ENCODE measurements around the gene CIITA.
"Not testable (repeated sequence)": the region's sequence is repeated elsewhere in the genome, so short reads cannot be mapped to it uniquely, and the experiment has no call there.

CIITA gene

DNA sequence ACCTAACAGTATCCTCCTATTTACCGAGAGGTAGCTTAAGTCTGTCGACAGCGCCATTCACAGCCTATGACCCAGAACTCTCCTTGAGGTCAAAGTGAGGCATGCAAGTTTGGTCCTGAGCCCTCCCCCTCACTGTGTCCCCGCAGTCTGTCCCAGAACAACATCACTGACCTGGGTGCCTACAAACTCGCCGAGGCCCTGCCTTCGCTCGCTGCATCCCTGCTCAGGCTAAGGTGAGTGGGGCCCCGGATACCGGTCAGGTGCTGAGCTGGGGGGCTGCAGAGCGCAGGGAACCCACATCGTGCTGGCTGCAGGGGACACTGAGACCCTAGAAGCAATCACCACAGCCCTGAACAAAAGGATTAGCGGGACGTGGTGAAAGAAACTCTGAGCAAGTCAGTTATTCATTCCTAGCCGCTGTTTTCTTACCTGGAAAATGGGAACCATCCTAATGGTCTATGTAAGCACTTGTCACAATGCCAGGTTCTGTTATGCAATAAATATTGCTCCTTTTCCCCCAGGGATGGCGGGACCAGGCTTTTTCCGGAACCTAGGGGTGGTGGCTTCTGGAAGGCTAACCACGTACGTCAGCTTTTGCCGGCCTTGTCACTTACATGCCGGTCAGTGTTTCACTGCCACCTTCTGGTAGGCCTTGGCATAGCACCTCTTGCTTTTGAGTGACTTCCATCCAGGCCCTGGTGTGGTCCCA, 41.4 kb downstream of the CIITA start:
- DNase-seq (ENCODE audit: low read depth) = peak; percentile 77

DNA sequence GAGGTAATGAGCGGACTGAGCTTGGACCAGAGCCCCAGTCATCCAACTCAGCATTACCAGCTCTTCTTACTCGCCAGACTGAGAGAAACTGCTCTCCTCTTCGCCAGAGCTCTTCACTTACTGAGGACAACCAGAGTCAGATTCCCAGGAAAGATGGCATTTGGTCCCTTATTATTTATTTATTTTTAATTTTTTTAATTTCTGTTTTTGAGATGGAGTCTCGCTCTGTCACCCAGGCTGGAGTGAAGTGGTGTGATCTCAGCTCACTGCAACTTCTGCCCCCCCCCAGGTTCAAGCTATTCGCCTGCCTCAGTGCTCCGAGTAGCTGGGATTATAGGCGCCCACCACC, 42.0 kb downstream of the CIITA start:
- no peak for DNase-seq (ENCODE audit: low read depth)

GRCh38 chr16:10920726-10921427, 43.9 kb downstream of the CIITA start:
- DNase-seq (ENCODE audit: low read depth) = no peak

DNA sequence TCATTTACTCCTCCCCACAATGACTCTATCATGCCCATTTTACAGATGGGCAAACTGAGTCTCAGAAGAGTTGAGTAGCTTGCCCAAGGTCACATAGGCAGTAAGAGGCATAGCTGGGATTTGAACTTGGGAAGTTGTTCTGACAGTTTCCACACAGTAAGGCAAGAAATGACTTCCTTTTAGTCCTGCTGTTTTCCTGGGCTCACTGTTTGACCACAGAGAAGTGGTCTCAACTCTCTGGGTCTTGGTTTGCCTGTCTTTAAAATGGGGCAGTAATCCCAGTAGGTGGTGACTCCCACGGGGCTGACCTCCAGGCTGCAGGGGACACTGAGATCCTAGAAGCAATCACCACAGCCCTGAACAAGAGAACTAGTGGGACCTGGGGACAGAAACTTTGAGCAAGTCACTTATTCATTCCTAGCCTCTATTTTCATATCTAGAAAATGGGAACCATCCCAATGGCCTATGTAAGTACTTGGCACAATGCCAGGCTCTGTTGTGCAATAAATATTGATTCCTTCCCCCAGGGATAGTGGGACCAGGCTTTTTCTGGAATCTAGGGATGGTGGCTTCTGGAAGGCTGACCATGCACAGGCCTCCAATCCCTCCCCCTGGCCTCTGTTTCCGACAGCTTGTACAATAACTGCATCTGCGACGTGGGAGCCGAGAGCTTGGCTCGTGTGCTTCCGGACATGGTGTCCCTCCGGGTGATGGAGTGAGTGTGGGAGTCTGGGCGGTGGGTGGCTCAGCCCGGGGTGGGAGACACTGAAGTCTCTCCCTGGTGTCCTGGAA, 44.7 kb downstream of the CIITA start:
- DNase-seq (ENCODE audit: low read depth) = no peak

DNA sequence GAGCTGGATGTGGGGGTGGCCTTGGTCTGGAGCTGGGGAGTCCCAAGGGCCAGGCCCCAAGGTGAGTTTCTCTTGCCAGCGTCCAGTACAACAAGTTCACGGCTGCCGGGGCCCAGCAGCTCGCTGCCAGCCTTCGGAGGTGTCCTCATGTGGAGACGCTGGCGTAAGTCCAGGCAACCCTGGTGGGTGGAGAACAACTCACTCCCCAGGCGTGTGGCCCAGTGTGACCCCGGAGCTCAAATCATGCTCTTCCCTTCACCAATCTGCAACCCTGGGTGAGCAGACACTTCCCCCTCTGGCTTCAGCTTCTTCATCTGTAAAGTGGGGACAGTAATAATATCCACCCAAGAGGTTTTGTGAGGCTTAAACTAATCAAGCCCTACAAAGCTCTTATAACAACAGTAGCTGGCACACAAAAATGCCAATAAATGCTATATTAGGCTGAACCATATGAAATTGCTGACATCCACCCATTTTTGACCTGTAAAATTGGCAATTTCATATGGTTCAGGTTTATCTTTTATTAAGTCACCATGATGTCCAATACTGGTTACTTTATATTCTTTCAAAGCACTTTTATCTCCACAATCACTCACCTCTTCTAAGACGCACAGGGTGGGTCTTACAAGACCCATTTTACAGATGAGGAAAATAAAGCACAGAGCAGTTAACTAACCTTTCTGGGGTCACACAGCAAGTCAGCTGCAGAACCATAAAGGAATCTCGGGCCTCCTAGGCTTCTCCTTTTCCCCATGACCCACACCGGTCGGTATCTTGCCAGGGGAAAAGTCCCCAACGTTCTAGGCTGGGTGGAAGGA, 45.5 kb downstream of the CIITA start:
- no peak for DNase-seq (ENCODE audit: low read depth)

GRCh38 chr16:10923146-10923649, 46.2 kb downstream of the CIITA start:
- DNase-seq (ENCODE audit: low read depth) = no peak

- DNase-seq (ENCODE audit: low read depth) = no peak
Measured at GRCh38 chr16:10923650-10924214, 46.7 kb downstream of the CIITA start.

GRCh38 chr16:10925285-10925684, 48.3 kb downstream of the CIITA start:
- DNase-seq (ENCODE audit: low read depth) = not testable (repeated sequence)

DNA sequence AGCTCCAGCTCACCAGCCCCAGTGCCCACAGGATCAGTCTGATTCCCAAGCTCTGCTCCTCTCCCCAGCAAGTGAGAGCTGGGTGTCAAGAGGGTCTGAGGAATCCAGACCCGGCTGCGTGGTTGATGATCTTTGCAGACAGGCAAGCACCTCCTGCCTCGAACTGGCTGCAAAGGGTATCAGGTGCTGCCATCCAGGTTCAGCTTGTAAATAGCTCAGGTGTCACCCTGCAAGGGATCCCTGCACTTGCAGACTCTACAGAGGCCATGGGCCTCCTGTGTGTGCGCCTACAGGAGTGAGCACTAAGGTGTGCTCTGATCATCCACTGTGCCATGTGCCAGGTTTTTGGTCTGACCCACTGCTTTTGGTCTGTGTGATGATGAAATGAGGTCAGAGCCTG, 49.1 kb downstream of the CIITA start:
- DNase-seq (ENCODE audit: low read depth) = no peak

DNA sequence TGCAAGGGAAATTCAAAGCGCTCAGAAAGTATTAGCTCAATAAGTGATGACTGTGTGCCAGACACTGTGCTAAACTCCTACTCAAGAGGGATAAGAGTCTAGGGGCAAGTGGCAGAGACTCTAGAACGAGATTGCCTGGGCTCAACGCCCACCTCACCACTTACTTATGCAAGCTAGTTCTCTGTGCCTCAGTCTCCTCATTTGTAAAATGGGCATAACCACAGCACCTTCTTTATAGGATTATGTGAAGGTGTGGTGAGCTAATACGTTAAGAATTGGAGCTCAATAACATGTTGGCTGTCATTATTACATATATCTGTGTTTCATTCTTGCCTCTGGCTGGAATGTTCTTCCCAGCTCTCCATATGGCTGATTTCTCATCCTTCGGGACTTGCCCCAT, 49.9 kb downstream of the CIITA start:
- no peak for DNase-seq (ENCODE audit: low read depth)

DNA sequence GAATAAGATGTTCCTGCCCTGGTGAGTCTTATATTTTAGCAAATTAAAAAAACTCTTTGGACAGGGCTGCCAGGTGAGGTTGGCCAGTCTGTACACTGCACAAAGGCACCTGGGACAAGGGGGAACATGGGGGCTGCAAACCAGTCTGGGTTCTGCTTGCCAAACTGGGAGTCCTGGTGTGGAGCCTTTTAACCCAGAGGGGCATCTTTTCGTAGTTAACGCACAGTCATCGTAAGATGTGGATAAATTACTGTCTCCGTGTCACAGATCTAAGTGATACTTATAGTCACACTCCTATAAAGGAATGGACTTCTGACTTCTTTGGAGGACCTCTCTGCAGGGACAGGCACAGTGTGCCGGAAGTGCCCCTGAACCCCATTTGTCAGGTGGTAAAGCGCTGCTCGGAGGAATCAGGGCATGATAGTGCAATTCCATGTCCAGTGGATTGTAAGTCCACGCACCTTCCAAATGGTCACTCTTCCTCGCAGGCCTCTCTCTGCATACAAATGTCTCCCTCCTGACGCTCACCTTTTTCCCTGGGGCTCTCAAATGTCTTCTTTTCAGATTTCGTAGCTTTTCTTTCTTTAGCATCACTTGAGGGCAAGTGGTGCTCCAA, 50.6 kb downstream of the CIITA start:
- DNase-seq (ENCODE audit: low read depth) = no peak

- not testable (repeated sequence) for DNase-seq (ENCODE audit: low read depth)
Measured at GRCh38 chr16:10929097-10929496, 52.1 kb downstream of the CIITA start.

DNA sequence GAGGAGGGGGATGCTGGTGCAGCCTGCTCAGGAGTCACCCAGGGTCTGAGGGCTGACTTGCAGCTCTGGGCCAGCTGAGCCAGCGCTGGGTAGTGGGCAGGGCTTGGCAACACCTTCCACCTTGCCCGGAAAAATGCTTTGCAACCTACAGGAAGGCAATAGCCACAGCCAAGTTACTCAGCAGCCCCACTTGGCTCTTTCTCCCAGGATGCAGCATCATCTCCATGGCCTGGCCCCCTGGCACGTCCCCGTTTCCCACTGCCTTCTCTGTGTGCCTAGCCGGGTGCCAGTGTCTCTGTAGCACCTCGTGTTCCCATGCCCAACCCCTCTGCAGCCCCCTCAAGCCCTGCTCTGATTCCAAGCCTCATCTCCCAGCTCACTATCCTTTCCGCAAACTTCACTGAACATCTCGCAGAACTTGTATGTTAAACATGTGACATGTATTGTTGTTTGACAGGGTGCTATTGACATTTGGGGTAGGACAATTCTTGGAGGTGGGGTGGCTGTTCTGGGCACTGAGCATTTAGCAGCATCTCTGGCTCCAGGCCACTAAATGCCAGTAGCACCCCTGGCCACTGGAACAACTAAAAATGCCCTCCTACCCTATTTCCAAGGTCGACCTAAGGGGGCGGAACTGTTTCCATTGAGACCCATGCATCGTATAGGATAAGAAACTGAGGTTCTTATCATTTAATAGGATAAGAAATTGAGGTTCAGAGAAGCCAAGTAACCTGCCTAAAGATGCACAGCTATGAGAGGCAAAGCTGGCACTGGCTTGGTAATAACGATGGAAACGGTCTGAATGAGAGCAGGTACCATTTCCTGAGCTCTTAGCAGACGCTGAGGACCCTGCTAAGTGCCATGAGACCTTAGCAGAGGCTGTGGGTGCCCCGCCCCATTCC, 53.1 kb downstream of the CIITA start:
- no peak for DNase-seq (ENCODE audit: low read depth)

DNA sequence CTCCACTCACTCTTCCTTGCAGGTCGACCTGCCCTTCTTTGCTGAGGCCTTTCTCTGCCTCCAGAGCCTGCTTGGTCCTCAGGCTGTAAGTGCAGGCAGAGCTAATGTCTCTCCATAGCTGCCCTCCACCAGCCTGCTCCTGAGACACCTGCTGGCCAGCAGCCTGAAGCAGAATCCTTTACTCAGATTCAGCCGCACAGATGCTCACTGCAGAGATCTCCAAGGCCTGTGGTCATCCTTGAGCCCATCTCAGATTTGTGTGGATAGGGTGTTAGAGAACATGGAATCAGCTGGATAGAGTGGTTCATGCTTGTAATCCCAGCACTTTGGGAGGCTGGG, 53.7 kb downstream of the CIITA start:
- DNase-seq (ENCODE audit: low read depth) = no peak

- DNase-seq (ENCODE audit: low read depth) = no peak
Measured at GRCh38 chr16:10931134-10931533, 54.1 kb downstream of the CIITA start.

DNA sequence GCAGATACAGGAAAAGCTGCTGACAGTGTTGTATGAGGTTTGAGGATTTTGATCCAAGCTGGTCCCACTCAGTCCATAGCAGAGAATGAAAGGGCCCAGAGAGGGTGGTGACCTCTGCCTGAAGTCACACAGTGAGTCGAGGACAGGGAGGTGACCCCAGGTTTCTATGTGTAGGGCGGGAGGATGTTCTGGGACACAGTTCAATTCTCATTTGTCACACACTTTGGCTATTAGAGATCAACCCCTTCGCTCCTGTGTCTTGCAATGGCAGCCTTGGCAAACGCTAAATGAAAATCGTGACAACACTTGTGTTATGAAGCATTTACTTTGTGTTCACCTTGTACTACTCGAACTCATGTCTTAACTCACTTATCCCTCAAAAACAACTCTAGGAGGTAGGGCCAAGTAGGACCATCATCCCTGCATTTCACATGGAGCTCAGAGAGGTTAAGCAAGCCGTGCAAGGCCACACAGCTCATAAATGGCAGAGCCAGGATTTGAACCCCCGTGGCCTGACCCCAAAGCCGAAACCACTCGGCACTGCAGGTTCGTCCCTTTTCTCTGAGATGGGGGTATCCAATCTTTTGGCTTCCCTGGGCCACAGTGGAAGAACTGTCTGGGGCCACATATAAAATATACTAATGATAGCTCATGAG, 55.1 kb downstream of the CIITA start:
- no peak for DNase-seq (ENCODE audit: low read depth)

- no peak for DNase-seq (ENCODE audit: low read depth)
Measured at GRCh38 chr16:10932959-10933710, 56.1 kb downstream of the CIITA start.

GRCh38 chr16:10933865-10934264, 56.9 kb downstream of the CIITA start:
- no peak for DNase-seq (ENCODE audit: low read depth)

All from activated T-cell treated with anti-CD3 and anti-CD28 coated beads for 24 hours (primary cell).